Bronchial epithelial cell (primary cell): ENCODE data around the gene CHAT. TPM values are rescaled to one million over a fixed set of nuclear protein-coding genes. Genes with fewer than 3 reads are reported as not detected.

Source experiments
- DNase-seq: peaks from one replicate; pipeline ENCODE4 v3.0.0-alpha.2; 2010; ENCODE audit warnings: low read depth
- FAIRE-seq: peaks from 2 replicates; lab custom pipeline; 2011; peaks lifted over from hg19 to GRCh38; lab: Jason Lieb, UNC
- H3K27me3 ChIP-seq: 2 replicates; pipeline ENCODE4 v1.5.1; 2011; ENCODE audit warnings: low read length; ENCODE audit not compliant: control insufficient read depth, insufficient read depth
- H3K36me3 ChIP-seq: 2 replicates; pipeline ENCODE4 v1.5.1; 2011; ENCODE audit warnings: low read length; ENCODE audit not compliant: control insufficient read depth, insufficient read depth
- H3K4me3 ChIP-seq: 2 replicates; pipeline ENCODE4 v1.5.1; 2011; ENCODE audit warnings: mild to moderate bottlenecking, low read depth, low read length, control low read depth
- total RNA-seq: library from RNA; depleted of rRNA; stranded (reverse); fragments of >200 nt; gene quantifications from 2 replicates; pipeline ENCODE4 v1.2.1, GENCODE V29; 2014
- TF ChIP-seq, protein P1 (sequence below): IDR thresholded peaks from 2 replicates; pipeline ENCODE4 v1.5.1; 2011; ENCODE audit warnings: mild to moderate bottlenecking, moderate library complexity, low read length, control low read depth, inconsistent platforms; ENCODE audit not compliant: insufficient read depth, severe bottlenecking

CHAT gene
- total RNA-seq, 1 donor from 2014 or later, result not detected

DNA sequence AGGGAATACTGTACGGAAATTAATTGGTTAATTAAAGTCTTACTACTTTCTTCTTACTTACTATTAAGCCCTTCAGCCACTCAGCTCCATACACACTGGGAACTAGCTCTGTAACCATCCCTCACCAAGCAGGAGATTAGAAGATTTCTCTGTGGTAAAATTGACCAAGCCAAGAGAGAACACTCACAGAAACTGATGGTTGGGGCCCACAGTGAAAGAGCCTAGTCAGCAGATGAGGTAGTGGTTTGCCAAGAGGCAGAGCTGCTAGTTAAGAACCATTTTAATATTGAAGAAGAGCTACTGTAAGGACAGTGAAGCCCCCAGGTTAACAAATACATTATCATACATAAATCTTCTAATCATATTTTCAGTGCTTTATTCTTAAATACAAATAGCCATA, 43.8 kb downstream of the CHAT start:
- TF ChIP-seq, protein P1, sequence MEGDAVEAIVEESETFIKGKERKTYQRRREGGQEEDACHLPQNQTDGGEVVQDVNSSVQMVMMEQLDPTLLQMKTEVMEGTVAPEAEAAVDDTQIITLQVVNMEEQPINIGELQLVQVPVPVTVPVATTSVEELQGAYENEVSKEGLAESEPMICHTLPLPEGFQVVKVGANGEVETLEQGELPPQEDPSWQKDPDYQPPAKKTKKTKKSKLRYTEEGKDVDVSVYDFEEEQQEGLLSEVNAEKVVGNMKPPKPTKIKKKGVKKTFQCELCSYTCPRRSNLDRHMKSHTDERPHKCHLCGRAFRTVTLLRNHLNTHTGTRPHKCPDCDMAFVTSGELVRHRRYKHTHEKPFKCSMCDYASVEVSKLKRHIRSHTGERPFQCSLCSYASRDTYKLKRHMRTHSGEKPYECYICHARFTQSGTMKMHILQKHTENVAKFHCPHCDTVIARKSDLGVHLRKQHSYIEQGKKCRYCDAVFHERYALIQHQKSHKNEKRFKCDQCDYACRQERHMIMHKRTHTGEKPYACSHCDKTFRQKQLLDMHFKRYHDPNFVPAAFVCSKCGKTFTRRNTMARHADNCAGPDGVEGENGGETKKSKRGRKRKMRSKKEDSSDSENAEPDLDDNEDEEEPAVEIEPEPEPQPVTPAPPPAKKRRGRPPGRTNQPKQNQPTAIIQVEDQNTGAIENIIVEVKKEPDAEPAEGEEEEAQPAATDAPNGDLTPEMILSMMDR, result no peak
- DNase-seq, result no peak
- H3K36me3 ChIP-seq, result no peaks in the 10 kb centered on the region
- H3K27me3 ChIP-seq, result no peaks in the 10 kb centered on the region
- FAIRE-seq, result no peak
- H3K4me3 ChIP-seq, result no peak overlapping the region

DNA sequence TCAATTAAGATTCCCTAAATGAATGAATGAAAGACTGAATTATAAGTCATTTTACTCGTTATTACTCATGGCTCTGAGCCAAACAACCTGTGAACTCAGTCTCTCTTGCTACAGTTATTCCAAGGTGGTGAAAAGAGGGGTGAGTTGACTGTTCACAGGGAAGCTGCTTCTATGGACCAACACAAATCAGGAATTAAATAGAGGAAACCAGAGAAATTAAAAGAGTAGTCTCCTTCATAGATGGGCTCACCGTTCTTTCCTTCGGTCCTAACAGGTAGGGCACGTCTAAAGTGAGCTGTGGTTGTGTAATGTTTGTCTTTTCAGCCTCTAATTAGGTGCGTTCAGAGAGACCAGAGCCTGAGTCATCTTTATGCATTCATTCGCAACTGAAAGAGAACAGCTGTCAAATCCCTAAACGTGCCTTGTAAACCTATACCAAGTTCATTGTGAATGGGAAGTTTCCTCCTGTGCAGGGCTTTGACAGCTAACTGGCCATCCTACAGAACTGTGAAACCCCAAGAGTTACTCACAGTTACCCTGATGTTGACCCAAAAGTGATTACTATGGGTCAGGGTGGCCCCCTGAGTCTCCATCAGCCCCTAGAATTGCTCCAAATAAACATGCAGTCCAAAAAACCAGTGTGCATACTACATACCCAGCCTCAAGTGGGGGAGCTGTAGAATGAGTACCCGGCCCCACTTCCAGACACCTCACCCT, 47.5 kb downstream of the CHAT start:
- peak; percentile 65 for DNase-seq
- TF ChIP-seq, protein P1, result no peak
- no peaks in the 10 kb centered on the region for H3K27me3 ChIP-seq
- no peaks in the 10 kb centered on the region for H3K36me3 ChIP-seq
- no peak for FAIRE-seq
- no peak overlapping the region for H3K4me3 ChIP-seq

DNA sequence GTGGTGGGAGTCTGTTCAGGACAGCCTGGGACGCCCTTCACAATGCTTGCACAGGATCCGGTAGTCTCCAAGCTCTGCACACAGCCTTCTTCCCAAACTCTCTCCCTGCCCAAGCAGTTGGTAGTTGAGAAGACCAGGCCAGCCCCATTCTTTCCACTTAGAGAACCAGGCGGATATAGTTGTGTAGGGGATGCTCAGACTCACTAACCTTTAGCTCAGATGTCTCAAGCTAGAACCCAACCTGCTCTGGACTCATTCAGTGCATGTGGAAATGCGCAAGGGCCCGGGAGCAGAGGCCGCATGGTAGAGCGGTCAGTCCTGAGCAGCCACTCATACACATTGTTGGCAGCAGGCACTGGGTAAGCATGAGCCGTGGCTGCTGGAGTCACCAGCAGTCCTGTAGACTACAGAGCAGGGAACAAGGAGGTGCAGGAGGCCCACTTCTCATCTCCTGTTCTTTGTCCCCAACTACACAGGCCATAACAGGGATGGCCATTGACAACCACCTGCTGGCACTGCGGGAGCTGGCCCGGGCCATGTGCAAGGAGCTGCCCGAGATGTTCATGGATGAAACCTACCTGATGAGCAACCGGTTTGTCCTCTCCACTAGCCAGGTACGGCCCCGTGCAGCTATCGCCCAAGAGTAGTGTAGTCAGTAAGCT, 48.5 kb downstream of the CHAT start:
- FAIRE-seq (no peak), DNase-seq (no peak)
- TF ChIP-seq, protein P1, result no peak
- Histone ChIP-seq H3K36me3 (no peaks in the 10 kb centered on the region), H3K4me3 (no peak overlapping the region), H3K27me3 (no peaks in the 10 kb centered on the region)

DNA sequence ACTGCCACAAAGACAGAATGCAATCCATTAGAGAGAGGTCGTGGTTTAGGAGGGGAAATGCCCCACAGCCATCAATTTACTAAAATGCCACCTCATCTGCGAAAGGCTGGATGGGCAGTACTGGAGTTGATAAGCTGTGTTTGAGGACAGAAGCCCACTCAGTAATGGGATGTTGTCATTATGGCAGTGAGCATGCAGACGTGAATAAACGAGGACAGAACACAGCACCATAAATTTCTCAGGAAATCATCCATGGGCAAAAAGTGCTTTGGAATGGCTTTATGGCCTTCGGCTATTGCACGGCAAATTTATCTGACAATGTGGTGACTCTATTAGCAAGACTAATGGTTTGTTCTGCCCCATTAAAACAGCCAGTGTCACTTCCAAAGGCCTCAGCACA, 49.8 kb downstream of the CHAT start:
- TF ChIP-seq, protein P1, result no peak
- Histone ChIP-seq H3K36me3 (no peaks in the 10 kb centered on the region), H3K4me3 (no peak overlapping the region), H3K27me3 (no peaks in the 10 kb centered on the region)
- DNase-seq (no peak), FAIRE-seq (no peak)

DNA sequence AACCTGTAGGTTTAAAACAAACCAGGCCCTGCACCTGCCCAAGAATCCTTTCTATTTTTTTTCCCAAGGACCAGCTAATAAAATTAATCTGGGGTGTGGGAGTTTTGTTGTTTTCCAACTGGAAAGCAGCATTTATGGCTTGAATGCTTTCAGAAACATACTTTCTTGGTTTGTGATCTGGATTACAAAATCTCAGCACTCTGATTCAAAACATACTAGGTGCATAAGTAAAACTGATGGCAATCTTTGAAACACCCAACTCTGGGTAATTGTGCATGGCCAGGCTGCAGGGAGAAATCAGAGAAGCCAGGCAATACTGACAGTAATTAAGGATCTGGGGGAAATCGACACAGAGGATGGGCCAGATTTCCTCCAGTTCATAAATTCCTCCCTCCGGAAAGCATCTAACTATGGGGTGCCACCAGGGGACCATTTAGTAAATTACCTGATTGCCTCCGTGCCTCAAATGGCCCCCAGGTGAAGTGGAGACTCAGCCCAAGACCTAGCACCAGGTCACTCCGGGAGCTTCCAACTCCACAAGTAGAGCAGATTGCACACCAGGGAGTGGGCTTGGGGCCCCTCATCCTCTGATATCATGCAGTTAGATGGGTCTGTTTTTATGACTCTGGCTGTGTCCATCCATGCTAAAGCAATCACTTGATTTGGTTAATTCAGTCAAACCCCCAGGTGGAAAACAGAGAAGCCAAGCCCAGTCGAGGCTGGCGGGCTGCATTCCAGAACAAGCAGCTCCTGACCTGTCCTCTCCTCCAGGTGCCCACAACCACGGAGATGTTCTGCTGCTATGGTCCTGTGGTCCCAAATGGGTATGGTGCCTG, 50.4 kb downstream of the CHAT start:
- FAIRE-seq (no peak), DNase-seq (no peak)
- TF ChIP-seq, protein P1, result no peak
- Histone ChIP-seq H3K27me3 (no peaks in the 10 kb centered on the region), H3K4me3 (no peak overlapping the region), H3K36me3 (no peaks in the 10 kb centered on the region)
